HS-27A (cell line): Measurements from ENCODE around the gene RNF111.

ENCODE experiments used
- DNase-seq: peaks from one replicate; pipeline ENCODE4 v3.0.0-alpha.2; 2012; ENCODE audit warnings: low read depth, missing footprints

RNF111 gene

DNA sequence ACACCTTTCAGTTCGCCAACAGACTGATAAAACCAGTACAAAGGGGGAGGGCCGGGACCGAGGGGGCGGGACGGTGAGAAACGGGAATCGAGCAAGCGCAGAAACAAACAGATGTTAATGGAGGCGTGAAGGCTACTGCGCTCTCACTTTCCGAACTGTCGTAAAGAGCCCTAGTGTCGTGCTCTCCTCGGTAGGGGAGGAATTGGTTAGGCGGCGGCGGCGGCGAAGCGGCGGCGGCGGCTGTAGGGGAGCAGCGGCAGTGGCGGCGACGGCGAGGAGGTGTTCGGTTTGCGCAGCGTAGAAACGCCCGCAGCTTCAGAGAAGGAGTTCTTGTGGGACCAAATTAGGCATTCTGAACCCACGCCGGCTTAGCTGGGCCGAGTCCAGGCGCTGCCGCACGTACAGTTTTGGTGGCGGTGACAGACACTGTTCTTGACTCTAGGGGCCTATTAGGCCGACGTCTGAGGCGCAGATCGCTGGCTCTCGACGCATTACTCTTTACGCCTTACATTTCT is at the start of gene RNF111:
RNF111 (plus strand) TSS at position 173 of the 515 bp plus-strand sequence. CDS start 43,160 bp downstream, outside the sequence.
- peak; percentile 88 for DNase-seq

DNA sequence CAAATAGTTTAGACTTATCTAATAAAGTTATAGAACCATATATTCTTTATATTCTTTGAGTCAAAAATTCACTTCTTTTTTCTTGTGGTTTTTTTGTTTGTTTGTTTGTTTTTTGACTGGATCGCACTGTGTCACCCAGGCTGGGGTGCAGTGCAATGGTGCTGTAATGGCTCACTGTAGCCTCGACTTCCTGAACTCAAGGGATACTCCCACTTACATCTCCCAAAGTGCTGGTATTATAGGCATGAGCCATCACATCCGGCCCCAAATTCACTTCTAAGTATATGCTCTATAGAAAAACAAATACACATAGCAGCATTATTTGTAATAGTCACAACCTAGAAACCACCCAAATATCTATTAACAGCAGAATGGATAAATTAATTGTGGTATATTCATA is 40.3 kb upstream of the RNF111 start:
- no peak for DNase-seq

DNA sequence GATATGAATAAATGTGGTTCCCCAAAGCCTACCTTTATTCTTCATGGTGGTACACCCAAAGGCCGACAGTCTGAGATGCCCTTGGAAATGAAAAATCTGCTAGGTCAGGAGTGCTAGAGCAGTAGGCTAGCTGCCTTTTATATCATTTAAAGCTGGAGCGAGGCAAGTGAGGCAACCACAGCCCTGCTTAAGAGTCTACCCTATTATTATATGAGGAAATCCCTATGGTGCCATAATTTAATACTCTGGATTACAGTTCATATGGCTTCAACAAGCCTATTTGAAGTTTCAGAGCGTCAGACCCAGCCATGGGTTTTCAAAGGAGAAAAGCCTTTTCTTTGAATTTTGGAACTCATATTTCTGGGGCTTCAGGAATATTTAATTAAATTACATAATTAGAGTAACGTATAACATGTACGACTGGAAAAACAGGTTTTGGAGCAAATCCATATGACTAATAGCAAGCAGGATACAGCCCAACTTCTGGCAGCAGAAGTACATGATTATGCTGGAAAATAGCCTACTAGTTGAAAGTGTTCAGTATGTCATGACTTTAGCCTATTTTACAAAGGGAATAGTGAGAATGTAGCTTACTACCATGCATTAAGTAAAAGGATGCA is 36.0 kb upstream of the RNF111 start:
- no peak for DNase-seq

DNA sequence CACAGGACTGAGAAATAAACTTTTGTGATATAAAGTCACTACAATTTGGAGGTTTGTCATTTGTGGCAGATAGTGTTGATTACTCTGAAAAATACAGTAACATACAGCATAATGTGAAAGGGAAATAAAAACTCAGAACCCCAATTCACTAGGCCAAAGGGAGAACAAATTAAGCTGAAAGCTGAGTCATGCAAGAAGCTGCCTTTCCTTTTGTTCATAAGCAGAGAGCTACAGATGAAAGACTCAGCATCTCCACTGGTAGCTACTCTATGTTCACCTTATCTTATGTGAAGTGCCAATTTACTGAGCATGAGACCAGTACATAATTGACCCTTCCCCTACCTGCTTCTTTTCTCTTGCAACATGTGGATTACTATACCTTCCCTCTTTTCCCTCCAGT is 34.7 kb upstream of the RNF111 start:
- DNase-seq: no peak

DNA sequence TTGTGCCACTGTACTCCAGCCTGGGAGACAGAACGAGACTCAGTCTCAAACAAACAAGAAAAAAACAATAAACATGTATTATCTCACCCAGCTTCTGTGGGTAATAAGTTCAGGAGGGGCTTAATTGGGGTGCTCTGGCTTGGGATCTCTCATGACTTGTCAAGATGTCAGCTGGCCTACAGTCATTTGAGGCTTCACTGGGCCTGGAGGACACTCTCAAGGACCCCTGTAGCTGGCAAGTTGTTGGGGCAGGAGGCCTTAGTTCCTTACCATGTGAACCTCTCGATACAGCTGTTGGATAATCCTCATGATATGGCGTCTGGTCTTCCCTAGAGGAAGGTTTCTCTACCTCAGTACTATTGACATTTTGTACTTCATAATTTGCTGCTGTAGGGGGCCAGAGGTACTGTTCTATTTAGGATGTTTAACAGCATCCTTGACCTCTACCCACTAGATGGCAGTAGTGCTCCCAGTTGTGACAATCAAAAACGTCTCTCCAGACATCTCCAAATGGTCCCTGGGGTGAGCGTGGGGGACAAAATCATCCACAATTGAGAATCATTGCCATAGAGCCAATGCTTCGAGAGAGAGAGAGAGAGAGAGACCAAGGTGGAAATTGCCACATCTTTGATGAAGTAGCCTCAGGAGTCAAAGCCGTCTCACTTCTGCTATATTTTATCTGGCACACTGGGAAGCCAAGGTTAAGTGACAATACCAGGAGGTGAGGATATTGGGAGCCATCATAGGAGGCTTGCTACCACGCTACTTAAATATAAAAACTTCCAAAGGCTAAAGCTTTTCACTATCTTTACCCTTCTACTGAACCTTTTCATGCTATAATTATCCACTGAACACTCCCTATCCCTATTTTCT is 30.1 kb upstream of the RNF111 start:
- DNase-seq: no peak

DNA sequence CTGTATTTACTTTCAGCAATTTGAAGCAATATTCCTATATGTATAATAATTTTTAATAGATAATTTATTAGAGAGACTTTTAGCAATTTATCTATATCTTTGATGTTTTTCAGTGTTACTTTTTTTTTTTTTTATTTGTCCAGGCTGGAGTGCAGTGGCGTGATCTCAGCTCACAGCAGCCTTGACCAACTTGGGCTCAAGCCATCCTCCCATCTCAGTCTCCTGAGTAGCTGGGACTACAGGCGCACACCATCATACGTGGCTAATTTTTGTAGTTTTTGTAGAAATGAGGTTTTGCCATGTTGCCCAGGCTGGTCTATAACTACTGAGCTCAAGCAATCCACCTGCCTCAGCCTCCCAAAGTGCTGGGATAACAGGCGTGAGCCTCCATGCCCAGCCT is 28.7 kb upstream of the RNF111 start:
- no peak for DNase-seq

DNA sequence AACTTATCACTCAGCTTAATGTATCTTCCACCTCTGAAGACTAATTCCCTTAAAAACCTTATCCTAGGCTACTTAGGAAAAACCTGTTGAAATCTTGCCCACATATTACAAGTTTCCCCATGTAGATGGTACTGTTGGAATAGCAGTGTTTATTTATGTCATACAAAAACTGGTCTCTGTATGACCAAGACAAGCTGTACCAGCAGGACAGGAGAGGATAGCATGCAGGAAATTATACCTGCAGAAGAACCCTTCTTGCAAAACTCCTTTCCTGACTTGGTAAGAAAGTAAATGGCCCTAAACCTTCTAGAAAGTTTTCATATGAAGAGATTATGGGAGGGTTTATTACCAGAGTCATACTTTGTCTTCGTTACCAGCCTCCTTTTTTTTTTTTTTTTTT is 25.3 kb upstream of the RNF111 start:
- no peak for DNase-seq

DNA sequence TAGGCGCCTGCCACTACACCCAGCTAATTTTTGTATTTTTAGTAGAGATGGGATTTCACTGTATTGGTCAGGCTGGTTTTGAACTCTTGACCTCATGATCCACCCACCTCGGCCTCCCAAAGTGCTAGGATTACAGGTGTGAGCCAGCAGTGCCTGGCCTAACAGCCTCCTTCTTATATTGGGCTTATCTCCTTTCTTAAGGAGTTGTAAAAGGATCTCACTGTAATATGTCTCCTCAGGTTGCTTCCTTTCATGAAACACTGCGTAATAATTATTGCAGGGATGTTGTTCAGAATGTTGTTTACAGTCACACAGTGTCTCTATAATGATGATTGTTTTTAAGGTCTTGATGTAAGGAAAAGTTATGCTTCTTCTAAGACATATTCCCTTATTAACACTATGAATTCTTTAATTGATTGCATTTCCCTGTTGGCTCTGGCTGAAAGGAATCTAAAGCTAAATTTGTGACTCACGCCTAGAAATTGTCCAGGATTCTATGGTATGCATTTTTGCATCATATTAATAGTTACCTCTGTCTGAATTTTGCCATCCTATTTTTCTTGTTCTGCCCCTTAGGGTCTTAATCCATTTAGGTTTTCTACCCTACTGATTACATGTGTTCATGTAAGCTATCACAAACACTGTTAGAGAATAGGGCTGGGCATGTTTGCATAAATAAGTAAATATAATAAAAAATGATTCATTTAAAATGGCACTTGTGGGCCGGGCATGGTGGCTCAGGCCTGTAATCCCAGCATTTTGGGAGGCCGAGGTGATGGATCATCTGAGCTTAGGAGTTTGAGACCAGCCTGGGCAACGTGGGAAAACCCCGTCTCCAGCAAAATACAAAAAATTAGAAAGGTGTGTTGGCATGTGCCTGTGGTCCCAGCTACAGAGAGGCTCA is 24.5 kb upstream of the RNF111 start:
- peak; percentile 53 for DNase-seq

DNA sequence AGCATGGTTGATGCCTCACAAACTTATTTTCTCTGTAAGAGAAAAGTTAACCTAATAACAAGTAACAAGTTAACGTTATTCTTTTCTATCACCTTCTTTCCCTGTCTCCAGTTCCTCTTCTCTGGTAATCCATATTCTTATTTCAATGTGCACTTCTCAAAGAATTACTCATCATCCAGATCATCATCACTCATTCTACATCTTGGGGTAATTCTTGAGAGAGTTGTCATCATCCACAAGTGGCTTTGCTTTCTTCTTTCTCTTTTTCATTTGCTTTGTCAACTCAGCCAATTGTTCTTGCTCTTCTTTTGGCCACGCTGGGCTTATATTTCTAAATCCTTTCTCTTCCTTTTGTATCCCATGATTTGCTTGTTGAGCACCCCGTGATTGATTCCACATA is 20.8 kb upstream of the RNF111 start:
- no peak for DNase-seq

DNA sequence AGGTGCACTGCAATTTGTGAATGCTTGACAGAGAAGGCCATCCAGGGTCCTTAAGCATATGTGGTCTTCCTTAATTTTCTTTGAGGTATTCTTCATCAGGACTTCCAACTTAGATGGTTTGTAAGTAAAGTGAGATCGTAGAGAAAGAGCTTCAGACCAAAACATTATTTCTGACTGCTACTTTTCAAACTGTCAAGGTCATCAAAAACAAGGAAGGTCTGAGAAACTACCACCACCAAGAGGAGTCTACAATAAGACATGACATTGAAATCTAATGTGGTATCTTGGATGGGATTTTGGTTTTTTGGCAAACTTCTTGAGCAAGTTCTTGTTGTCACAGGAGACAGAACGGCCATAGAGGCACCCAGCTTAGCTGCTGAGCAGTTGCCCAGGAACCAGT is 20.0 kb upstream of the RNF111 start:
- DNase-seq: no peak

DNA sequence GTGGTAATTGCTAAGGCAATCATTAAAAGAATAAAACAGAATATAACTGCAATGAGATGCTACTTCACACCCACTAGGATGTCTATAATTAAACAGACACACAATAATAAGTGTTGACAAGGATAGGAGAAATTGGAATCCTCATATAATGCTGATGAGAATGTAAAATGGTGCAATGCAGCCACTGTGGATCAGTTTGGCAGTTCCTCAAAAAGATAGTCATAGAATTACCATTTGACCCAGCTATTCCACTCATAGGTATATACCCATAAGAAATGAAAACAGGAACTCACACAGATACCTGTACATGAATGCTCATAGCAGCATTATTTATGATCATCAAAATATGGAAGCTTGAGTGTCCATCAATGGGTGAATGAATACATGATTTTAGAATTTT is 9.6 kb upstream of the RNF111 start:
- no peak for DNase-seq

DNA sequence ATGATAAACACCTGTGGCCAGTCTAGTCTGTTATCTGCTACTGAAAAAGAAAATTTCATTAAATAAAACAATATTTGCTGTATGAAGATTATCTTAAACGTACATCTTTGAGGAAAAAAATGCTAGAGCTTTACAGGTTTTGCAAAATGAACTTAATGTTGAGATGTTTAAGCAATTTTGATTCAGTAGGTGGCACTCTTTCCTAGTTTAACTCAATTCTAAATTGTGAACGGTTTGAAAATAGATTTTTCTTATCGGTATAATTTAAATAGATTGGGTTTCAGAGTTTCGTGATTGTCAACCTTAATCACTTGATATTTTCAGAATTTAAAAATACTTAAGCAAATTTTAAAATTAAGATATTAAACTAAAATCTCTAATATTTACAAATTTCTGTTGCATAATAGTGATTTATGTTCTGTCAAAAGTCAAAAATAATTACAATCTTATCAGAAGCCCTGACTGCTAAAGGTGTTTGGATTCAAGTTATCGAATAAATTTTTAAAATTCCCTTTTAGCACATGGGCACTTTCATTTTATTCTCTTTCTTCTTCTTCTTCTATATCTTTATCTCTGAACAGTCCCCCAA is 7.0 kb upstream of the RNF111 start:
- no peak for DNase-seq

DNA sequence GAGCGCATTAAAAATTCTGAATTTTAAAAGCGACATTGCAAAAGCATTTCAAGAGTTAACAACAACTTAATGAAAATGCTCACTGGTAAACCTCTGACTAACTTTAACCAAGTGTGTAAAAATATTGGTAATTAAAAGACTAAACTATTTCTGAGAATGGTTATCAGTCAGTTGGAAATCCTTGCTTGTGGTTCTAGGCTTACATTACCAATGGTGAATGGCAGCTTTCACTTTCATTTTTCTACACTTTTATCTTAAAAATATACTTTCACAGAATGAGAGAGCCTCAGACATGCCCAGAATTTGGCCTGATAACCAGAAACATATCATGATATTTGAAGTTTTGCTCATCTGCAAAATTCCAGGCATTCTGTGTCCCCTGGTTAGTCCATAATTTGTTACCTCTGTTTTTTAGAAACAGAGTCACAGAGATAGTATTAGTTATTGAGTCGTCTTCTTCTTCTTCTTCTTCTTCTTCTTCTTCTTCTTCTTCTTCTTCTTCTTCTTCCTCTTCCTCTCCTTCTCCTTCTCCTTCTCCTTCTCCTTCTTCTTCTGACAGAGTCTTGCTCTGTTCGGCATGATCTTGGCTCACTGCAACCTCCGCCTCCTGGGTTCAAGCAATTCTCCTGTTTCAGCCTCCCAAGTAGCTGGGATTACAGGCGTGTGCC is 5.5 kb upstream of the RNF111 start:
- DNase-seq: no peak

DNA sequence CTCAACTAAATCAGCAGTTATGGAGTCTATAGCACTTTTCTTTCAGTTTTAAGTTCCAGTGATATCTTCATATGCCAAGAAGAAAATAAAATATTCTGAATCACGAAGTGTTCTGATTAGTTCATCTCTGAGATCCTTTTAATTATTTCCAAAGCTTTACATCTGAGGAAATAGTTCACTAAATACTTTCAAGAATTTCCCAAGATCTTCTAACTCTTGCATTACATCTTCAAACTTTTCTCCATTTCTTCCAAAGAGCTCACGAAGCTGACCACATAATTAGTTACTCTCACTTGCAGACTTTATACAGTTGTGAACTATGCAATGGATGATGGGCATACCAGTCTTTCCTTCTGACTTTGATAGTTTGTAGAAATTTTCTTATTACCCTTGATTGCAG is 4.2 kb upstream of the RNF111 start:
- DNase-seq: no peak

DNA sequence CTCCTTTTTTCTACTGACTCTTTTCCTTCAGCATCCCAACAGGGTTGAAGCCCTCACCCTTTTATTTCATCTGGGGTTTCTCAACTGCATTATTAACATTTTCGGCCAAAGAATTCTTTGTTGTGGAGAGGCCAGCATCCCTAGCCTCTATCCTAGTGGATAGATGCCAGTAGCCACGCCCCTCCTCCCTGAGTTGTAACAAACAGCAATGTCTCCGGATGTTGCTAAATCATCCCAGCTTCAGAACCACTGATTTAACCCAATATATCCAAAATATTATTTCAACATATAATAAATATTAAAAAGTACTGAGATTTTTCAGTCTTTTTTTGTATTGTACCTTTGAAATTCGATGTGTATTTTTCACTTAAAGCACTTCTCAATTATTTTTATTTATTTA is 2.0 kb upstream of the RNF111 start:
- no peak for DNase-seq

DNA sequence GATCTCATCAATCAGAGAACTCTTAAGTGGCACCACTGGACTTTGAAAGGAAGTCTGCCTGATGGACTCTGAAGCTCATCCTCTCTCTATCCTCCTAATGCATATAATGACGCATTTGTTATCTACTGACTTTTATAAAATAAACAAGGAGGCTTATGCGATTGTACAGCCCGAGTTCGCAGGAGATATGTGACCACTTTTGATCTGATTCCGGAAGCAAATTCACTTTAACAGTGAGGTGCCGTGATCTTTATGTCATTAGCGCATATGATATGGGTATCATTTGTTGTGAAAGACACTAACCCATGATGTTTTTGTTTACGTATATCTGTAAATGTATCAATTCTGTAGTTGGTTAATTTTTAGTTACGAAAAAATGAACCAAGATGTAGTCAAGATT is 427 bp upstream of the RNF111 start:
- DNase-seq: no peak

DNA sequence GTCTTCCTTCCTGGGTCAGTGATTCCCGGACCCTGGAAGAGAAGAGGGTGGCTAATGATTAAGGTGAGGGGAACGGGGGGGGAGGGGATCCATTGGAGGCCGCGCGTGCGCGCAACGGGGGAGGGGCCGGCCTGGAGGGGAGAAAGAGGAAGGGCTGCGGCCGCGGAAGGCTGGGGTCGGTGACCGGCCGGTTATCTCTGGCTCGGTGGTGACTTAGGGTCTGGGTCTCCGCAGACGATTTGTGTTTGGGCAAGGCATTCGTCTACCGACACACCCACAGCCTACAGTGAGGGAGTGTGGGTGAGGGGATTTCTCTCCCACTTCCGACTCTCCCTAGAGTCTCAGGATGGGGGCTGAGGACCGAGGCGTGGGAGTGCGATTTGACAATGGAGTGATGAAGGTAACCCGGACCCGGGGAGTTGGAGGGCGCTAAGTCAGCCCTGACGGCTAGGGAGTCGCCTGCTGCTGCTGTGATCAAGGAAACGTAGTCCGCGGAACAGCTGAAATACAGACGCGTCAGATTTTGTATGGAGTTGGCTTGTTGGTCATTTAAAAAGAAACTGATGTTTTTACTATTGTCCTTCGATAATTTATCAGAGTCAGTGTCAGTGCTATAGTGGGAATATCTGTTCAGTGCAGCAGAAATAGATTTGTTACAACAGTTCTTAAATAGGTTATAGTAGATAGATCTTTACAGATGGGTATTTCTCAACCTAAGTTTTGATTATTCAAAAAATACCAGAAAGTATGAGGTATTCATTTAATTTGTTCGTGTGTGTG is 733 bp downstream of the RNF111 start:
- no peak for DNase-seq

DNA sequence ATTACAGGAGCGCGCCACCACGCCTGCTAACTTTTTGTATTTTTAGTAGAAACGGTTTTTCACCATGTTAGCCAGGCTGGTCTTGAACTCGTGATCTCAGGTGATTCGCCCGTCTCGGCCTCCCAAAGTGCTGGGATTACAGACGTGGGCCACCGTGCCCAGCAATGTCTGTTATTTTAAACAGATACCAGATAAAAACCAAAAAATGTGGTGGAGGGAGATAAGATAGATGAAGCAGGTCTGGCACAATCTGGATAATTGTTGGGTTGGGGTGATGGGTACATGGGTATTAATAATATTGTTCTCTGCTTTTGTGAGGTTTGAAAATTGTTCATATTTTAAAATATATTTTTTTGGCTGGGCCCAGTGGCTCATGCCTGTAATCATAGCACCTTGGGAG is 4.7 kb downstream of the RNF111 start:
- DNase-seq: no peak

DNA sequence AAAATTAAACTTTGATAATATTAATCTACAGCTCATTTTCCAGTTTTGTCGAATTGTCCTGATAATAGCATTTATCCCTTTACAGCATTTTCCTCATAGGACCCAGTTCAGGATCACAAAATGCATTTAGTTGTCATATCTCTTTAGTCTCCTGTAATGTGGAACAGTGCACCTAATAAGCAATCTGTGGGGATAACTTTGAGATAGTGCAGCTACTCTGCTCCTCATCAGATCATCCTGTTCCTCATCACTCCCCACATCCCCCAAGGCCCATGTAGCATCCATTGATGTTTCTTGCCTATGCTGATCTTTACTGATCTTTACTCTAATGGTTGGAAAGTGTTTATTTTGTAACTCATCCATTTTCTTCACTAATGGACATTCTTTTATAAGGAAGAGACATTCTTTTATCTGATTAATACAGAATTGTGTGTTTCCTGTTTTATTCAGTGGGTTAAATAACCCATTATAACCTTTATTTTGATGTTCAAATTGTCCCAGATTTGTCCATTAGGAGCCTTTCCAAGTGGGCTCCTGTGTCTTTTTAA is 7.5 kb downstream of the RNF111 start:
- no peak for DNase-seq

DNA sequence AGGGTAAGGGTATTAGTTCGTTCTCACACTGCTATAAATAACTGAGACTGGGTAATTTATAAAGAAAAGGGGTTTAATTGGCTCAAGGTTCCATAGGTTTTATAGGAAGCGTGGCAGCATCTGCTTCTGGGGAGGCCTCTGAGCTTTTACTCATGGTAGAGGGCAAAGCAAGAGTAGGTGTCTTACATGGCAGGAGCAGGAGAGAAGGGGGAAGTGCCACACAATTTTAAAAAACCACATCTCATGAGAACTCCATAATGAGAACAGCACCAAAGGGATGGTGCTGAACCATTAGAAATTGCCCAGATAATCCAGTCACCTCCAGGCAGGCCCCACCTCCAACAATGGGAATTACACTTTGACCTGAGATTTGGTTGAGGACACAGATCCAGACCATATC is 12.2 kb downstream of the RNF111 start:
- no peak for DNase-seq
